ENCODE data around the gene OTUB1.

- TF ChIP-seq CTCF (IDR thresholded peaks at IDR 0.05) (no peak), POLR2A (IDR thresholded peaks at IDR 0.05) (no peak)
Measured at GRCh38 chr11:64038500-64038899, 52.3 kb downstream of the OTUB1 start.

Measured in right lobe of liver (tissue), 4 donors.